Renal cortex interstitium (tissue), 11 donors: ENCODE measurements around the gene KLHL10. TPM values are rescaled to one million over a fixed set of nuclear protein-coding genes. Genes with fewer than 3 reads are reported as not detected.
"Not testable (repeated sequence)": the region's sequence is repeated elsewhere in the genome, so short reads cannot be mapped to it uniquely, and the experiment has no call there.

Source experiments
- DNase-seq, 11 donors: peaks; one replicate each; pipeline ENCODE4 v3.0.0-alpha.2; 2013; ENCODE audit warnings: low read depth in 9 of 11, low spot score in 4 of 11; ENCODE audit errors: extremely low read depth in 1 of 11
- polyA plus RNA-seq, 3 donors: library from polyadenylated mRNA; unstranded; fragments of 120-200 nt; gene quantifications; one replicate each; pipeline ENCODE4 v1.2.1, GENCODE V29; 2013; ENCODE audit not compliant: insufficient read length in 3 of 3

KLHL10 gene
- polyA plus RNA-seq, 3 donors: 0.16 to 0.33 (median 0.26) TPM

- DNase-seq: no peak
These were observed 952 bp upstream of the KLHL10 start for GRCh38 chr17:41836550-41837196.

GRCh38 chr17:41839448-41839847 is 1.8 kb downstream of the KLHL10 start:
- not testable (repeated sequence) for DNase-seq

- not testable (repeated sequence) for DNase-seq
These were observed 3.2 kb downstream of the KLHL10 start for GRCh38 chr17:41840781-41841180.

- no peak for DNase-seq
These were observed 7.3 kb downstream of the KLHL10 start for GRCh38 chr17:41844971-41845370.

GRCh38 chr17:41848788-41849187 is 11.2 kb downstream of the KLHL10 start:
- no peak for DNase-seq

- DNase-seq: no peak
These were observed 11.8 kb downstream of the KLHL10 start for GRCh38 chr17:41849251-41849990.

- not testable (repeated sequence) for DNase-seq
These were observed 13.8 kb downstream of the KLHL10 start for GRCh38 chr17:41851382-41851781.

GRCh38 chr17:41860254-41860931 is 22.8 kb downstream of the KLHL10 start:
- no peak for DNase-seq

GRCh38 chr17:41863074-41863848 is 25.6 kb downstream of the KLHL10 start:
- DNase-seq: no peak

- DNase-seq: peak in 2 of 11 donors; percentile 15 to 32
These were observed 26.8 kb downstream of the KLHL10 start for GRCh38 chr17:41864498-41864835.

- DNase-seq: peak; percentile 54 to 90 (median 86)
These were observed 27.4 kb downstream of the KLHL10 start, which contains the start of gene KLHL11 for GRCh38 chr17:41864836-41865595. TSS of gene KLHL11 (minus strand) at chr17:41865423. CDS start at chr17:41865370, 53 bp downstream.

- peak in 1 of 11 donors; percentile 25 for DNase-seq
These were observed 27.9 kb downstream of the KLHL10 start for GRCh38 chr17:41865596-41865893.

GRCh38 chr17:41868568-41868967 is 30.9 kb downstream of the KLHL10 start:
- no peak for DNase-seq

- no peak for DNase-seq
These were observed 31.8 kb downstream of the KLHL10 start for GRCh38 chr17:41869426-41869825.

- no peak for DNase-seq
These were observed 32.5 kb downstream of the KLHL10 start for GRCh38 chr17:41870097-41870496.

GRCh38 chr17:41870627-41871026 is 33.0 kb downstream of the KLHL10 start:
- DNase-seq: no peak

- no peak for DNase-seq
These were observed 34.2 kb downstream of the KLHL10 start for GRCh38 chr17:41871789-41872188.

- DNase-seq: no peak
These were observed 36.1 kb downstream of the KLHL10 start for GRCh38 chr17:41873559-41874292.
